Inflammatory macrophage treated with lipopolysaccharide for 1 hour (primary cell): ENCODE results near the gene USP17L20.
"Not testable (repeated sequence)": the region's sequence is repeated elsewhere in the genome, so short reads cannot be mapped to it uniquely, and the experiment has no call there.

Experiments
- DNase-seq, 2 donors: peaks; one replicate each; pipeline ENCODE4 v3.0.0-alpha.2; 2020 to 2022

USP17L20 gene

GRCh38 chr4:9257824-9258223 is at the start of gene USP17L20:
TSS of gene USP17L20 (plus strand) at chr4:9258124. CDS start at chr4:9258124, 0 bp downstream.
- not testable (repeated sequence) for DNase-seq

DNA sequence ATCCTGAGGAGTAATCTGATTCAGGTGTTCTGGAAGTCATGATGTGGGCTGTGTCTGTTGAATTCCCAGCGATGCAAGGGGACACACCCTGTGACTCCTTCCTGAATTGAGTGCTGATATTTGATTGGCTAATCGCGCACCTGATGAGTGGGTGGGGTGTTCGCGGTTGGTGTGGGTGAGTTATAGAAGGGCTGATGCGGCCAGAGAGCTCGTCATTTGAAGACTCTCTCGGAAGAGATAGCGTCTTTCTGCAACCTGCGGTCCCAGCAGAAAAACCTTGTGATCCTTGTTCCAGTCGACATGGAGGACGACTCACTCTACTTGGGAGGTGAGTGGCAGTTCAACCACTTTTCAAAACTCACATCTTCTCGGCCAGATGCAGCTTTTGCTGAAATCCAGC is 47.6 kb upstream of the USP17L20 start, which contains the start of gene USP17L10:
Gene USP17L10 (plus strand): TSS at position 301 of the 400 bp plus-strand sequence. CDS start 0 bp downstream, at position 301.
- DNase-seq: not testable (repeated sequence)

DNA sequence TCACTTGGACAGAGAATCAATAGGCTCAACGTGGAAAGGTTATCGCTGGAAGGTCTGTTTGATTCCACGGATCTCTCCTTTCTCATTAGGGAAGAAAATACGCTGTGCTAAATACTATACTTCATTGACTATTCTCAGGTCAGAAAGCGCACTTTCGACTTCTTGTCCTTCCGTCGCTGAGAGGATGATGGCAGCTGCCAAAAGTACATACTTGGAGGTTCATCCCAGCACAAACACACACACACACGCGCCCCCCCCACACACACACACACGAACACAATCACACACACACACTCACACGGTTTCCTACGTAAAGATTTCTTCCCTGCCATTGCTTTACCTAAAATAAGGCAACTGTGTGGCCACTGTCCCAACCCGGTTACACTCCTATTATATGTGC is 43.2 kb upstream of the USP17L20 start:
- DNase-seq: not testable (repeated sequence)

- not testable (repeated sequence) for DNase-seq
These were observed 42.8 kb upstream of the USP17L20 start, which contains the start of gene USP17L11 for GRCh38 chr4:9215105-9215504. TSS of gene USP17L11 (plus strand) at chr4:9215405. CDS start at chr4:9215405, 0 bp downstream.

DNA sequence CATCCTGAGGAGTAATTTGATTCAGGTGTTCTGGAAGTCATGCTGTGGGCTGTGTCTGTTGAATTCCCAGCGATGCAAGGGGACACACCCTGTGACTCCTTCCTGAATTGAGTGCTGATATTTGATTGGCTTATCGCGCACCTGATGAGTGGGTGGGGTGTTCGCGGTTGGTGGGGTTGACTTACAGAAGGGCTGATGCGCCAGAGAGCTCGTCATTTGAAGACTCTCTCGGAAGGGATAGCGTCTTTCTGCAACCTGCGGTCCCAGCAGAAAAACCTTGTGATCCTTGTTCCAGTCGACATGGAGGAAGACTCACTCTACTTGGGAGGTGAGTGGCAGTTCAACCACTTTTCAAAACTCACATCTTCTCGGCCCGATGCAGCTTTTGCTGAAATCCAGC is 38.1 kb upstream of the USP17L20 start, which contains the start of gene USP17L12:
Gene USP17L12 (plus strand): TSS at position 301 of the 400 bp plus-strand sequence. CDS start 0 bp downstream, at position 301.
- DNase-seq: not testable (repeated sequence)

DNA sequence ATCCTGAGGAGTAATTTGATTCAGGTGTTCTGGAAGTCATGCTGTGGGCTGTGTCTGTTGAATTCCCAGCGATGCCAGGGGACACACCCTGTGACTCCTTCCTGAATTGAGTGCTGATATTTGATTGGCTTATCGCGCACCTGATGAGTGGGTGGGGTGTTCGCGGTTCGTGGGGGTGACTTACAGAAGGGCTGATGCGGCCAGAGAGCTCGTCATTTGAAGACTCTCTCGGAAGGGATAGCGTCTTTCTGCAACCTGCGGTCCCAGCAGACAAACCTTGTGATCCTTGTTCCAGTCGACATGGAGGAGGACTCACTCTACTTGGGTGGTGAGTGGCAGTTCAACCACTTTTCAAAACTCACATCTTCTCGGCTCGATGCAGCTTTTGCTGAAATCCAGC is 33.3 kb upstream of the USP17L20 start, which contains the start of gene USP17L13:
Gene USP17L13 (plus strand): TSS at position 301 of the 400 bp plus-strand sequence. CDS start 0 bp downstream, at position 301.
- DNase-seq: not testable (repeated sequence)

DNA sequence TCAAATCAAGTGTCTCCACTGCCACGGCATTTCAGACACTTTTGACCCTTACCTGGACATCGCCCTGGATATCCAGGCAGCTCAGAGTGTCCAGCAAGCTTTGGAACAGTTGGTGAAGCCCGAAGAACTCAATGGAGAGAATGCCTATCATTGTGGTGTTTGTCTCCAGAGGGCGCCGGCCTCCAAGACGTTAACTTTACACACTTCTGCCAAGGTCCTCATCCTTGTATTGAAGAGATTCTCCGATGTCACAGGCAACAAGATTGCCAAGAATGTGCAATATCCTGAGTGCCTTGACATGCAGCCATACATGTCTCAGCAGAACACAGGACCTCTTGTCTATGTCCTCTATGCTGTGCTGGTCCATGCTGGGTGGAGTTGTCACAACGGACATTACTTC is 27.7 kb upstream of the USP17L20 start:
- not testable (repeated sequence) for DNase-seq

DNA sequence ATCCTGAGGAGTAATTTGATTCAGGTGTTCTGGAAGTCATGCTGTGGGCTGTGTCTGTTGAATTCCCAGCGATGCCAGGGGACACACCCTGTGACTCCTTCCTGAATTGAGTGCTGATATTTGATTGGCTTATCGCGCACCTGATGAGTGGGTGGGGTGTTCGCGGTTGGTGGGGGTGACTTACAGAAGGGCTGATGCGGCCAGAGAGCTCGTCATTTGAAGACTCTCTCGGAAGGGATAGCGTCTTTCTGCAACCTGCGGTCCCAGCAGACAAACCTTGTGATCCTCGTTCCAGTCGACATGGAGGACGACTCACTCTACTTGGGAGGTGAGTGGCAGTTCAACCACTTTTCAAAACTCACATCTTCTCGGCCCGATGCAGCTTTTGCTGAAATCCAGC is 23.8 kb upstream of the USP17L20 start, which contains the start of gene USP17L15:
Gene USP17L15 (plus strand): TSS at position 301 of the 400 bp plus-strand sequence. CDS start 0 bp downstream, at position 301.
- not testable (repeated sequence) for DNase-seq

GRCh38 chr4:9238461-9238860 is 19.5 kb upstream of the USP17L20 start:
- DNase-seq: not testable (repeated sequence)

DNA sequence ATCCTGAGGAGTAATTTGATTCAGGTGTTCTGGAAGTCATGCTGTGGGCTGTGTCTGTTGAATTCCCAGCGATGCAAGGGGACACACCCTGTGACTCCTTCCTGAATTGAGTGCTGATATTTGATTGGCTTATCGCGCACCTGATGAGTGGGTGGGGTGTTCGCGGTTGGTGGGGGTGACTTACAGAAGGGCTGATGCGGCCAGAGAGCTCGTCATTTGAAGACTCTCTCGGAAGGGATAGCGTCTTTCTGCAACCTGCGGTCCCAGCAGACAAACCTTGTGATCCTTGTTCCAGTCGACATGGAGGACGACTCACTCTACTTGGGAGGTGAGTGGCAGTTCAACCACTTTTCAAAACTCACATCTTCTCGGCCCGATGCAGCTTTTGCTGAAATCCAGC is 14.3 kb upstream of the USP17L20 start, which contains the start of gene USP17L17:
Gene USP17L17 (plus strand): TSS at position 301 of the 400 bp plus-strand sequence. CDS start 0 bp downstream, at position 301.
- DNase-seq: not testable (repeated sequence)

GRCh38 chr4:9247953-9248680 is 9.8 kb upstream of the USP17L20 start, which contains the start of gene USP17L18:
TSS of gene USP17L18 (plus strand) at chr4:9248630. CDS start at chr4:9248630, 0 bp downstream.
- not testable (repeated sequence) for DNase-seq

- DNase-seq: not testable (repeated sequence)
These were observed 4.8 kb upstream of the USP17L20 start, which contains the start of gene USP17L19 for GRCh38 chr4:9253078-9253477. TSS of gene USP17L19 (plus strand) at chr4:9253378. CDS start at chr4:9253378, 0 bp downstream.

DNA sequence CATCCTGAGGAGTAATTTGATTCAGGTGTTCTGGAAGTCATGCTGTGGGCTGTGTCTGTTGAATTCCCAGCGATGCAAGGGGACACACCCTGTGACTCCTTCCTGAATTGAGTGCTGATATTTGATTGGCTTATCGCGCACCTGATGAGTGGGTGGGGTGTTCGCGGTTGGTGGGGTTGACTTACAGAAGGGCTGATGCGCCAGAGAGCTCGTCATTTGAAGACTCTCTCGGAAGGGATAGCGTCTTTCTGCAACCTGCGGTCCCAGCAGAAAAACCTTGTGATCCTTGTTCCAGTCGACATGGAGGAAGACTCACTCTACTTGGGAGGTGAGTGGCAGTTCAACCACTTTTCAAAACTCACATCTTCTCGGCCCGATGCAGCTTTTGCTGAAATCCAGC is 4.6 kb downstream of the USP17L20 start, which contains the start of gene USP17L21:
Gene USP17L21 (plus strand): TSS at position 301 of the 400 bp plus-strand sequence. CDS start 0 bp downstream, at position 301.
- DNase-seq: not testable (repeated sequence)

- DNase-seq: not testable (repeated sequence)
These were observed 9.4 kb downstream of the USP17L20 start, which contains the start of gene USP17L22 for GRCh38 chr4:9267319-9267718. TSS of gene USP17L22 (plus strand) at chr4:9267619. CDS start at chr4:9267619, 0 bp downstream.

DNA sequence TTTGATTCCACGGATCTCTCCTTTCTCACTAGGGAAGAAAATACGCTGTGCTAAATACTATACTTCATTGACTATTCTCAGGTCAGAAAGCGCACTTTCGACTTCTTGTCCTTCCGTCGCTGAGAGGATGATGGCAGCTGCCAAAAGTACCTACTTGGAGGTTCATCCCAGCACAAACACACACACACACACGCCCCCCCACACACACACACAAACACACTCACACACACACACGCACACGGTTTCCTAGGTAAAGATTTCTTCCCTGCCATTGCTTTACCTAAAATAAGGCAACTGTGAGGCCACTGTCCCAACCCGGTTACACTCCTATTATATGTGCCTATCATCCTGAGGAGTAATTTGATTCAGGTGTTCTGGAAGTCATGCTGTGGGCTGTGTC is 13.8 kb downstream of the USP17L20 start:
- not testable (repeated sequence) for DNase-seq
